NCI-H2227 (cell line): ENCODE data around the gene YBX2.
"Not testable (repeated sequence)": the region's sequence is repeated elsewhere in the genome, so short reads cannot be mapped to it uniquely, and the experiment has no call there.

Experiments
- DNase-seq: peaks from one replicate; lab custom pipeline; 2025; ENCODE audit not compliant: unreplicated experiment; lab: John Stamatoyannopoulos, UW

The YBX2 gene

DNA sequence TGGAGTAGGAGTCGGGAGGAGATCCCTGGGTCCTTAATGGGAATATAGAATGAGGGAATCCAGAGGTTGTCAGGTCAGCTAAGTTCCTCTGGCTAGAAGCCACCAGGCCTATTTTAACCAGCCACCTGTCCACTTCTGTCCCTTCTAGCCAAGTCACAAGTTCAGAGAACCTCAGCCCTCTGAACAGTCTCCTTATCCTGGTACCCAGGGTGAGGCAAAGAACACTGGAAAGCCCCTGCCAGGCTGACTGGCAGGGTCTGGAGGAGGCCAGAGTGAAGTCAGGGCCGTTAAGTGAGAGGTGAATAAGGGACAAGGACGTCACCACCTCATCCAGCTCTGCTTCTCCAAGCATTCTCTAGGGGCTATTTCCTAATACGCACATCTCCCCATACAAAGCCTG lies 45.6 kb downstream of the YBX2 start:
- DNase-seq = no peak

DNA sequence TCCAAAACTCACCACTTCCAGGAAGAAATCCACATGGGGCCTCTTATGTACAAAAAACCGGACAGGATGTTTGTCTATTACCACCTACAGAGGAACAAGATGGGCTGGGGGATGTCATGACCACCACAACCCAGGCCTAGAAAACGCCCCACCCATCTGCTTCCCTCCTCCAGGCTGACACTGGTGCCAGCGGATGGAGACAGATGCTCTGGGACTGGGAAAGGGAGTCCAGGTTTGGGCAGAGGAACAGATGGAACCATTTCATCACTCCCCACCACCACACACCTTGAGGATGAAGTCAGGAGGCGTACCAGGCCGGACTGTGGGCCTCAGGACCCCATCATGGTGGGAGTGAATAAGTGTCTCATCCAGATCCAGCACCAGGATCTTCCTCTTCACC lies 47.7 kb downstream of the YBX2 start:
- no peak for DNase-seq

GRCh38 chr17:7243838-7244237 lies 50.6 kb downstream of the YBX2 start:
- DNase-seq = not testable (repeated sequence)

DNA sequence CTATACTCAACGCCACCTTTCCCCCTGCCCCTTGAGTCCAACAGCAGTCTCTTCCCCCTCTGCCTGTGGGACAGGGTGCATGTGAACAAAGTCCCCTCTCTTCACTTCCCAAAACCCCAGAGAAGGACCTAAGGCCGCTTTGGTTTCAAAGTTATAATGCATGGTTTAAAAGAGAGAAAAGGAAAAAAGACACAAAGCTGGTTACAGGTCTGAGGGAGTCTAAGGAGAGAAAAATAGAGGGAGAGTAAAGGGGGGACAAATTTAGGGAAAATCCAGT lies 51.0 kb downstream of the YBX2 start:
- no peak for DNase-seq

- DNase-seq = peak; percentile 95
Observed at GRCh38 chr17:7242717-7243452, 51.6 kb downstream of the YBX2 start.

DNA sequence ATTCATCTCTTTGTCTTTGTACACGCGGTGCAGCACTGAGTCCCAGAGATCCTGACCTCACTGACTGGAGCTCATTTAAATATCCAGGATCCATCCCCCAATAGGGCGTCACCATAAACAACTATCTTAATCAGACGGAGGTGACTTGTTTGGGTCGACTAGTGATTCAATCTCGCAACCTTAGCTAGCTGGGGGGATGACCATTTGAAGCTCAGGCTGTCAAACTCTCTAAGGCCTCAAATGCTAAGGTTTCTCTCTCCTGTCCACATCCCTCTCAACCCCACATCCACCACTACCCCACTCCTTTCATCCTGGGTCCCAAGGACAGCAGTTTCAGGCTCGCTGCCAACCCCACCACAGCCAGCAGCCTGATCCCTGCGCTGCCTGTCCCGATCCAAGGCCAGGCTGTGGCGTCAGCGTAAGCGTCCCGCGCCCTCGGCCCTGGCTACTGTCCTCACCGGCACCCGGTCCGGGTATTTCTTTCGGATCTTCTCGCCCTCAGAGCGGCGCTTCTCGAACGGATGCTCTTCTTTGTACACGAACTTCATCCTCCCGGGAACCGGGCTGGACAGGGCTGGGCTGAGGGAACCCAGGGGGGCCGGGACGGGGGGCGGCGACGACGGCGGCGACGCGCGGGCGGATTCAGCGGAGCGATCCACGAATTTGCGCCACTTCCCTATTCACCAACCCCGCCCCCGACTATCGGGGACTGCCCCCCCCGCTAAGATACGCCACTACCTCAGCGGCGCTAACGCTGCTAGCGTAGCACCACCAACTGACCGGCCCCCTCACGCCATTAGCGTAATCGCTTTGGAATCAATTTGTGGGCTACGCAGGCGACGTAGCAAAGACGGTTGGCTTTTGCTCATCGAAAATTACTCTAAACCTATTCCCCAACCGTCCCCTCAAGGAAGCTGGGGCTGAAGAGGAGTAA lies 52.4 kb downstream of the YBX2 start, which contains the start of gene GABARAP:
Gene GABARAP (minus strand): TSS at position 667 of the 934 bp plus-strand sequence. CDS start 119 bp downstream, at position 548.
- peak; percentile 90 for DNase-seq

DNA sequence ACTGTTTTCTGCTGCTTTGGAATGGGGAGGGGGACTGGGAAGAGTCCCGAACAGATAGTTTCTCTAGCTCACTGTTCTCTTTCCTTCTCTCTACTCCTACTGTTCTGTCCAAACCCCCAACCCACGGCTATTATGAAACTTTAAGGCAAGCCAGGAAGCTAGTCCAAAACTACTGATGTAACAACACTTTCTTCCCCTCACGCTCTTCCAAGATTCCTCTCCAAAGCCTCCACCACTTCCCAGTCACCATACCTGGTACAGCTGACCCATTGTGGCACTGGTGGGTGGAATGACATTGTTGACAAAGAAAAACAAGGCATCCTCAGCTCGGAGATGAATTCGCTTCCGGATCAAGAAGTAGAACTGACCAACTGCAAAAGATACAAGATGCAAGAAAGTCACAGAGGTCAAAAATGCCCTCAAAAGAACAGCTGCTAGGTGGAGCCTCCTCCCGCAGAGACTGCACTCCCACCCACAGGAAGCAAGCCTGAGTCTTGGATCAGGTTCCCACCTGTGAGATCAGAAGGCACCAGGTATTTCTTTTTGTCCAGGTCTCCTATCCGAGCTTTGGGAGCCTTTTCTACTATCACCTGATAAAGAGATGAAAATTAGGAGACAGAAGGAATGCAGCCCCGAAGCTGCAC lies 53.2 kb downstream of the YBX2 start:
- no peak for DNase-seq

DNA sequence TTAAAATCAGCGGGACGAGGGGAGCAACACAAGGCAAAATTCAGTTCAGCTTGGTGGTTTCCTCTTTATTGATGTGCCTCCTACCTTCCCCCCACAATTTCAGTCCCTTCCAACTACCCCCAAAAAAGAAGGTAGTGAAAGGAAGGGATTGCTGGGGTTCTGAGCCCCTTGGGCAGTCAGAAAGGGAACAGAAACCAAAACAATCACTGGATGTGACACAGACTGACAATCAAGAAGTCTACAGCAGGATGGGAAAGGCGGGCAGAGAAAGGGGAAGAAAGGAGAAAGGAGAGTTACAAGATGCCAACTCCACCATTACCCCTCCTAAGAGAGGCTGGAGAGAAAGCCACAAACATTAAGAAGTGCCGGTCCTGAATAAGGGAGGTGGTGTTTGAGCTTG lies 54.1 kb downstream of the YBX2 start:
- no peak for DNase-seq

- peak; percentile 98 for DNase-seq
Observed at GRCh38 chr17:7239091-7240027, 55.1 kb downstream of the YBX2 start, which contains the start of gene PHF23. PHF23 (minus strand) TSS chr17:7239457; CDS start chr17:7239279, 178 bp downstream.

DNA sequence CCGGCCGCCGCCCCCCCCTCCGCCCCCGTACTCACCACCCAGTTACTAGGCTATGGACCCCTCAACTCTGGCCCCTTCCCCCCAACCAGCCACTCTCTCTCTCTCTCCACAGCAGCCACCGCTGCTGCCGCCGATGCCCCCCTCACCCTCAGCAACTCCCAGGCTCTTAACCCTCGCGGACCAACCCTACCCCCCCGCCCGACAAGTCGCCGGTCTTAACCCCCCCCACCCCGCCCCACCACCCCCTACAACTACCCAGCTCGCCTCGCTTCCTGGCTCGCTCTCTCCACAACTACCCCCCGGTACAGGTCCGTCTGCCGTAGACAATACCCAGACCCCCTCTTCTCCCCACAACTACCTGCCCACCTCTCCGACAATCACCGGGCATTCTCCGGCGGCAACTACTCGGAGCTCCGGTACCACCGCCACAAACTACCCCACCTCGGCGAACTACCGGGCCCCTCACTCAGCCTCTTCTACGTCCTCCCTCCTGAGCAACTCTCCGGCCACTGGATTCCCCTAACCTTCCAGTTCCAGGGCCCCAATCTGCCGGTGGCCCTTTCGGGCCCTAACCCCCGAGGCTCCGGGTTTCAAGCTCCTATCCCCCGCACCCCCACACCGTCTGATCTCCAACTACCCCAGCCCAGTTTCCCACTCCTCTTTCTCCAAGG lies 55.9 kb downstream of the YBX2 start:
- no peak for DNase-seq
